H1 (cell line): ENCODE data around the gene RBMS1. TPM values are rescaled to one million over a fixed set of nuclear protein-coding genes. Genes with fewer than 3 reads are reported as not detected.

Experiments used
- CTCF ChIA-PET: fragments of 300-600 bp; sonication (Branson Sonifier 250); formaldehyde crosslinking; loops from one replicate; lab custom pipeline; 2021; ENCODE audit not compliant: partially characterized antibody; lab: Charles Lee
- POLR2A ChIA-PET: fragments of 300-600 bp; sonication (Branson Sonifier 250); formaldehyde crosslinking; loops from one replicate; lab custom pipeline; 2021; ENCODE audit warnings: inconsistent platforms; ENCODE audit not compliant: partially characterized antibody; lab: Charles Lee
- DNase-seq, 2 experiments: peaks; one replicate each; pipeline versions ENCODE4 v3.0.0 to v3.0.0-alpha.2; 2010 to 2022; ENCODE audit warnings: low spot score in 2 of 2, low read depth in 1 of 2, mixed read lengths in 1 of 2
- FAIRE-seq: peaks from 2 replicates; lab custom pipeline; 2011; peaks lifted over from hg19 to GRCh38; lab: Jason Lieb, UNC
- H2AFZ ChIP-seq: 2 replicates; pipeline ENCODE4 v1.8.1; 2012; ENCODE audit warnings: low read length, inconsistent platforms
- H2AK5ac ChIP-seq: 2 replicates; pipeline ENCODE4 v1.6.1; 2013; ENCODE audit warnings: low read depth, low read length
- H2BK120ac ChIP-seq: replicated peaks from 2 replicates; pipeline ENCODE3; 2013; ENCODE audit warnings: low read depth, low read length, inconsistent platforms
- H2BK12ac ChIP-seq: 2 replicates; pipeline ENCODE4 v1.6.1; 2013; ENCODE audit warnings: low read depth, low read length
- H2BK15ac ChIP-seq: 2 replicates; pipeline ENCODE4 v1.6.1; 2013; ENCODE audit warnings: low read length
- H2BK20ac ChIP-seq: 2 replicates; pipeline ENCODE4 v1.6.1; 2013; ENCODE audit warnings: low read length
- H2BK5ac ChIP-seq: 2 replicates; pipeline ENCODE4 v1.6.1; 2013; ENCODE audit warnings: low read depth, low read length
- H3K14ac ChIP-seq: 2 replicates; pipeline ENCODE4 v1.6.1; 2013; ENCODE audit warnings: inconsistent platforms; ENCODE audit not compliant: insufficient read length
- H3K18ac ChIP-seq: 2 replicates; pipeline ENCODE4 v1.6.1; 2013; ENCODE audit warnings: low read length; ENCODE audit errors: extremely low read depth
- H3K23ac ChIP-seq: 2 replicates; pipeline ENCODE4 v1.6.1; 2013; ENCODE audit warnings: inconsistent platforms; ENCODE audit not compliant: insufficient read length
- H3K23me2 ChIP-seq: 2 replicates; pipeline ENCODE4 v1.6.1; 2013; ENCODE audit warnings: low read depth, low read length
- H3K27ac ChIP-seq: 2 replicates; pipeline ENCODE4 v1.6.1; 2011; ENCODE audit warnings: low read depth, low read length, inconsistent platforms
- H3K27me3 ChIP-seq, 4 experiments: replicated peaks in 1 of 4; 1 replicate in 1 of 4; 2 replicates in 3 of 4; pipeline versions ENCODE4 v1.6.1 to v1.8.1; 2011 to 2013; ENCODE audit warnings: low read length in 3 of 4, mild to moderate bottlenecking in 3 of 4, inconsistent platforms in 2 of 4, mixed read lengths in 2 of 4, moderate library complexity in 1 of 4; ENCODE audit not compliant: control insufficient read depth in 3 of 4, insufficient read depth in 3 of 4; ENCODE audit errors: extremely low read depth in 1 of 4
- H3K36me3 ChIP-seq, 4 experiments: 2 replicates each; pipeline versions ENCODE4 v1.6.1 to v1.8.1; 2011 to 2013; ENCODE audit warnings: mild to moderate bottlenecking in 4 of 4, low read length in 3 of 4, moderate library complexity in 2 of 4, control low read depth in 1 of 4, inconsistent platforms in 1 of 4; ENCODE audit not compliant: insufficient read depth in 4 of 4, control insufficient read depth in 2 of 4
- H3K4ac ChIP-seq: replicated peaks from 2 replicates; pipeline ENCODE3; 2013; ENCODE audit warnings: low read length, low read depth, mixed read lengths, inconsistent platforms; ENCODE audit not compliant: insufficient read length
- H3K4me1 ChIP-seq, 4 experiments: replicated peaks in 1 of 4; 1 replicate in 1 of 4; 2 replicates in 3 of 4; pipeline versions ENCODE4 v1.6.1 to v1.8.1; 2011 to 2013; ENCODE audit warnings: low read length in 3 of 4, inconsistent platforms in 2 of 4, mixed read lengths in 1 of 4; ENCODE audit not compliant: insufficient read depth in 4 of 4, control insufficient read depth in 3 of 4
- H3K4me2 ChIP-seq, 2 experiments: 2 replicates each; pipeline versions ENCODE4 v1.6.1 to v1.8.1; 2011 to 2013; ENCODE audit warnings: low read depth in 2 of 2, low read length in 2 of 2, control low read depth in 1 of 2, inconsistent platforms in 1 of 2, mild to moderate bottlenecking in 1 of 2; ENCODE audit not compliant: insufficient read depth in 1 of 2
- H3K4me3 ChIP-seq, 4 experiments: fragments of 200-600, 300-600 bp in 1 of 4; sonication (generic), shearing (Covaris generic), sonication (Bioruptor Twin) in 1 of 4; 2 replicates each; pipeline versions ENCODE4 v1.5.1 to v1.8.1; 2011 to 2016; ENCODE audit warnings: low read length in 4 of 4, low read depth in 3 of 4, control low read depth in 2 of 4, inconsistent platforms in 2 of 4, mild to moderate bottlenecking in 2 of 4, mixed read lengths in 1 of 4, moderate library complexity in 1 of 4; ENCODE audit not compliant: insufficient read depth in 2 of 4; ENCODE audit errors: extremely low read depth in 1 of 4
- H3K56ac ChIP-seq: replicated peaks from 2 replicates; pipeline ENCODE3; 2013; ENCODE audit warnings: low read depth, mild to moderate bottlenecking, mixed read lengths, low read length, inconsistent platforms; ENCODE audit not compliant: insufficient read length
- H3K79me1 ChIP-seq: 2 replicates; pipeline ENCODE4 v1.6.1; 2013; ENCODE audit warnings: low read depth, low read length, control low read depth
- H3K79me2 ChIP-seq, 2 experiments: 2 replicates each; pipeline versions ENCODE4 v1.6.1 to v1.8.1; 2012 to 2013; ENCODE audit warnings: low read length in 2 of 2, mild to moderate bottlenecking in 2 of 2, inconsistent platforms in 1 of 2; ENCODE audit not compliant: insufficient read depth in 2 of 2, control insufficient read depth in 1 of 2
- H3K9ac ChIP-seq, 4 experiments: replicated peaks in 1 of 4; 1 replicate in 1 of 4; 2 replicates in 3 of 4; pipeline versions ENCODE4 v1.6.1 to v1.8.1; 2011 to 2013; ENCODE audit warnings: low read depth in 3 of 4, low read length in 3 of 4, control low read depth in 2 of 4, mild to moderate bottlenecking in 2 of 4, moderate library complexity in 2 of 4, inconsistent platforms in 1 of 4; ENCODE audit errors: extremely low read depth in 1 of 4
- H3K9me3 ChIP-seq, 2 experiments: 2 replicates each; pipeline versions ENCODE4 v1.6.1 to v1.8.1; 2012 to 2013; ENCODE audit warnings: mild to moderate bottlenecking in 2 of 2, moderate library complexity in 2 of 2, control low read depth in 1 of 2, inconsistent platforms in 1 of 2, low read depth in 1 of 2, low read length in 1 of 2, mixed read lengths in 1 of 2; ENCODE audit not compliant: insufficient read depth in 2 of 2
- H4K20me1 ChIP-seq, 2 experiments: replicated peaks in 1 of 2; 2 replicates each; pipeline versions ENCODE3 to v1.8.1; 2011 to 2013; ENCODE audit warnings: inconsistent platforms in 2 of 2, low read length in 2 of 2, mild to moderate bottlenecking in 1 of 2; ENCODE audit not compliant: insufficient read depth in 2 of 2, control insufficient read depth in 1 of 2
- H4K5ac ChIP-seq: 2 replicates; pipeline ENCODE4 v1.6.1; 2013; ENCODE audit warnings: low read length, low read depth, mixed read lengths, inconsistent platforms; ENCODE audit not compliant: insufficient read length
- H4K8ac ChIP-seq: 2 replicates; pipeline ENCODE4 v1.8.0; 2013; ENCODE audit warnings: mild to moderate bottlenecking, moderate library complexity, low read length, inconsistent platforms; ENCODE audit not compliant: insufficient read depth; ENCODE audit errors: extremely low read depth
- H4K91ac ChIP-seq: replicated peaks from 2 replicates; pipeline ENCODE3; 2013; ENCODE audit warnings: low read length, mixed read lengths, inconsistent platforms; ENCODE audit not compliant: insufficient read length
- EZH2 ChIP-seq: fragments of 200-600 bp; sonication (generic); IDR thresholded peaks from 2 replicates; pipeline ENCODE4 v1.7.1; 2012; ENCODE audit warnings: low read depth, mild to moderate bottlenecking, moderate library complexity, low read length, inconsistent platforms; ENCODE audit not compliant: severe bottlenecking
- GABPA ChIP-seq: IDR thresholded peaks from 2 replicates; pipeline ENCODE4 v1.6.1; 2011; ENCODE audit warnings: mild to moderate bottlenecking, low read length, moderate library complexity, borderline replicate concordance; ENCODE audit not compliant: insufficient read depth
- POLR2AphosphoS5 ChIP-seq: IDR thresholded peaks from 2 replicates; pipeline ENCODE4 v1.6.1; 2011; ENCODE audit warnings: low read depth, low read length
- RFX5 ChIP-seq: IDR thresholded peaks from 2 replicates; pipeline ENCODE4 v1.6.1; 2011; ENCODE audit warnings: low read depth, low read length, improper control_type of control experiment, borderline replicate concordance
- RNF2 ChIP-seq: fragments of 200-900, 300-1000 bp; sonication (generic); IDR thresholded peaks from 2 replicates; pipeline ENCODE4 v1.7.1; 2016; ENCODE audit warnings: borderline replicate concordance, low read depth, mild to moderate bottlenecking, antibody characterized with exemption, low read length; ENCODE audit not compliant: poor library complexity, severe bottlenecking; ENCODE audit errors: missing control alignments
- RXRA ChIP-seq: IDR thresholded peaks from 2 replicates; pipeline ENCODE4 v1.6.1; 2011; ENCODE audit warnings: low read depth, mild to moderate bottlenecking, low read length, moderate library complexity; ENCODE audit not compliant: insufficient read depth
- SAP30 ChIP-seq: fragments of 300-600 bp; sonication (generic); IDR thresholded peaks from 2 replicates; pipeline ENCODE4 v1.7.1; 2012; ENCODE audit warnings: low read length, moderate library complexity, mild to moderate bottlenecking, inconsistent platforms; ENCODE audit not compliant: insufficient read depth, insufficient replicate concordance
- SIRT6 ChIP-seq: IDR thresholded peaks from one replicate; pipeline ENCODE4 v1.7.1; 2012; ENCODE audit warnings: low read length, inconsistent platforms
- TCF12 ChIP-seq: IDR thresholded peaks from 2 replicates; pipeline ENCODE4 v1.6.1; 2011; ENCODE audit warnings: low read depth, mild to moderate bottlenecking, low read length
- WGBS, 2 experiments: shearing (Covaris generic) in 1 of 2; methylation state at CpG; one replicate each; pipeline versions ENCODE4 v1.1.6 to v1.1.7; 2013 to 2015; ENCODE audit warnings: low lambda C conversion rate in 2 of 2, mixed read lengths in 2 of 2, inconsistent platforms in 1 of 2, low coverage in 1 of 2, missing lambda C conversion rate in 1 of 2; ENCODE audit not compliant: insufficient replicate concordance in 2 of 2, insufficient coverage in 1 of 2, insufficient read length in 1 of 2; ENCODE audit errors: extremely low coverage in 1 of 2, missing lambda C conversion rate in 1 of 2; 5-methylcytosine and 5-hydroxymethylcytosine counted together
- polyA plus RNA-seq, 7 experiments: library from polyadenylated mRNA; depleted of rRNA in 3 of 7; stranded (reverse) in 5 of 7; unstranded in 2 of 7; fragments of >200 nt in 5 of 7; fragments of 200-250 nt in 2 of 7; gene quantifications; 1 replicate in 5 of 7; 2 replicates in 1 of 7; 4 replicates in 1 of 7; pipeline versions ENCODE4 v1.2.1 to v1.2.3, GENCODE V29; 2011 to 2013; ENCODE audit warnings: missing spikeins in 2 of 7, mixed read lengths in 2 of 7
- total RNA-seq: library from RNA; stranded (reverse); fragmentation: NEBNext Ultra II Directional; extraction: Animal tissue kit (Norgen Biotek cat#: 25700); gene quantifications from 2 replicates; pipeline ENCODE4 v1.2.1, GENCODE V29; 2021

Gene RBMS1
- total and polyA plus RNA-seq, 2 of the 8 experiments (the other 6 are each of a cell fraction or from before 2014, with no cell fraction given): 53.7 to 60.0 TPM

- H3K18ac ChIP-seq: no peak overlapping the region
- no peaks in the 10 kb centered on the region; a peak in 1 of 8 replicates for H3K36me3 ChIP-seq
- 67% methylated on average over 5 of the region's 5 CpGs; no CpG with 5 or more reads in 1 of the 2 experiments for WGBS, 2 experiments
- peaks cover 0 to 27% of the 10 kb centered on the region in 2 experiments; a peak in 3 of 4 replicates for H3K79me2 ChIP-seq
- TF ChIP-seq GABPA (no peak), TCF12 (no peak), RXRA (no peak), SIRT6 (no peak), POLR2AphosphoS5 (no peak), RFX5 (no peak), SAP30 (no peak), RNF2 (no peak), EZH2 (no peak)
- TF ChIP-seq, all 59 proteins: peak for 0
- Histone ChIP-seq H3K9me3 (no peaks in the 10 kb centered on the region), H3K4me2 (no peak overlapping the region), H3K56ac (no peak overlapping the region), H3K4ac (no peak overlapping the region), H2AFZ (no peak overlapping the region), H3K4me3 (no peak overlapping the region), H2AK5ac (no peak overlapping the region), H4K20me1 (no peaks in the 10 kb centered on the region), H3K9ac (no peak overlapping the region), H2BK15ac (no peak overlapping the region), H2BK120ac (no peak overlapping the region), H3K4me1 (peaks cover 0 to 5% (median 1%) of the 10 kb centered on the region in 4 experiments; a peak in 3 of 7 replicates), H4K8ac (no peak overlapping the region), H3K23ac (no peak overlapping the region), H3K23me2 (no peaks in the 10 kb centered on the region), H2BK12ac (no peak overlapping the region), H3K27ac (no peak overlapping the region), H4K91ac (no peak overlapping the region), H3K79me1 (no peaks in the 10 kb centered on the region), H2BK20ac (no peak overlapping the region), H3K14ac (no peak overlapping the region), H2BK5ac (no peak overlapping the region), H4K5ac (no peak overlapping the region), H3K27me3 (no peaks in the 10 kb centered on the region)
- FAIRE-seq (no peak), DNase-seq (no peak)
- POLR2A ChIA-PET: no interaction called here
- CTCF ChIA-PET: interaction anchor here (0.6 to 0.8 kb wide), 2 partner anchors 34 to 1670 kb away, joined by 6 to 7 read pairs; no protein-coding TSS in a partner anchor
Observed at GRCh38 chr2:160358046-160358445, 135.6 kb downstream of the RBMS1 start.
